ENCODE data around the gene CCL20. TPM values are rescaled to one million over a fixed set of nuclear protein-coding genes. Genes with fewer than 3 reads are reported as not detected.

Gene CCL20
- total RNA-seq, 2 experiments from 2014 or later, result 0.82 TPM; not detected in 1

- CTCF ChIA-PET, result interaction anchor here (2.0 kb wide), 1 partner anchor 202 kb away, joined by 5 read pairs; no protein-coding TSS in a partner anchor
- H3K27me3 Mint-ChIP-seq, result no peaks in the 10 kb centered on the region
- ATAC-seq (no peak), DNase-seq (no peak)
- H3K36me3 Mint-ChIP-seq, result no peaks in the 10 kb centered on the region
- H3K4me3 Mint-ChIP-seq, result no peak overlapping the region
- no peaks in the 10 kb centered on the region for H3K4me1 Mint-ChIP-seq
- no peak overlapping the region for H3K27ac Mint-ChIP-seq
- no peaks in the 10 kb centered on the region for H3K9me3 Mint-ChIP-seq (ENCODE audit: low read depth)
Measured at GRCh38 chr2:227860221-227860641, 46.6 kb downstream of the CCL20 start.

GRCh38 chr2:227861011-227861410, 47.4 kb downstream of the CCL20 start:
- DNase-seq, result no peak
- ATAC-seq, result no peak
- Mint-ChIP-seq H3K27ac (no peak overlapping the region), H3K4me1 (no peaks in the 10 kb centered on the region), H3K27me3 (no peaks in the 10 kb centered on the region), H3K4me3 (no peak overlapping the region), H3K36me3 (no peaks in the 10 kb centered on the region), H3K9me3 (ENCODE audit: low read depth) (no peaks in the 10 kb centered on the region)
- CTCF ChIA-PET, result interaction anchor here (0.9 to 2.0 kb wide), 2 partner anchors 89 to 203 kb away, joined by 3 to 5 read pairs; no protein-coding TSS in a partner anchor

GRCh38 chr2:227862227-227862740, 48.6 kb downstream of the CCL20 start:
- H3K27me3 Mint-ChIP-seq, result no peaks in the 10 kb centered on the region
- DNase-seq, result no peak
- no peaks in the 10 kb centered on the region for H3K9me3 Mint-ChIP-seq (ENCODE audit: low read depth)
- H3K4me3 Mint-ChIP-seq, result no peak overlapping the region
- no peaks in the 10 kb centered on the region for H3K4me1 Mint-ChIP-seq
- no peak overlapping the region for H3K27ac Mint-ChIP-seq
- no peaks in the 10 kb centered on the region for H3K36me3 Mint-ChIP-seq
- CTCF ChIA-PET, result interaction anchor here (1.0 to 2.2 kb wide), 7 partner anchors 9 to 204 kb away, joined by 3 to 15 read pairs (median 4); partner anchors contain the start of gene DAW1
- ATAC-seq, result no peak

- H3K4me3 Mint-ChIP-seq, result no peak overlapping the region
- CTCF ChIA-PET, result interaction anchor here (1.0 to 2.2 kb wide), 6 partner anchors 8 to 204 kb away, joined by 3 to 15 read pairs (median 4); partner anchors contain the start of gene DAW1
- H3K9me3 Mint-ChIP-seq (ENCODE audit: low read depth), result no peaks in the 10 kb centered on the region
- no peaks in the 10 kb centered on the region for H3K27me3 Mint-ChIP-seq
- ATAC-seq (no peak), DNase-seq (no peak)
- H3K27ac Mint-ChIP-seq, result no peak overlapping the region
- no peaks in the 10 kb centered on the region for H3K36me3 Mint-ChIP-seq
- H3K4me1 Mint-ChIP-seq, result no peaks in the 10 kb centered on the region
Measured at GRCh38 chr2:227862741-227863588, 49.3 kb downstream of the CCL20 start.

GRCh38 chr2:227864161-227864756, 50.6 kb downstream of the CCL20 start:
- H3K4me3 Mint-ChIP-seq, result no peak overlapping the region
- no peaks in the 10 kb centered on the region for H3K4me1 Mint-ChIP-seq
- no peaks in the 10 kb centered on the region for H3K36me3 Mint-ChIP-seq
- no peaks in the 10 kb centered on the region for H3K9me3 Mint-ChIP-seq (ENCODE audit: low read depth)
- DNase-seq, result no peak
- peaks cover 3% of the 10 kb centered on the region for H3K27me3 Mint-ChIP-seq
- no peak for ATAC-seq
- CTCF ChIA-PET, result no interaction called here
- H3K27ac Mint-ChIP-seq, result no peak overlapping the region

- DNase-seq (no peak), ATAC-seq (no peak)
- CTCF ChIA-PET, result no interaction called here
- Mint-ChIP-seq H3K9me3 (ENCODE audit: low read depth) (no peaks in the 10 kb centered on the region), H3K4me3 (no peak overlapping the region), H3K27me3 (peaks cover 10% of the 10 kb centered on the region), H3K4me1 (no peaks in the 10 kb centered on the region), H3K27ac (no peak overlapping the region), H3K36me3 (no peaks in the 10 kb centered on the region)
Measured at GRCh38 chr2:227865291-227865690, 51.6 kb downstream of the CCL20 start.

Other genes with a start within 250 kb of the CCL20 start
- not detected for gene SCYGR2, start 214.9 kb upstream of the CCL20 start, total RNA-seq
- not detected for gene SCYGR3, start 199.0 kb upstream of the CCL20 start, total RNA-seq
- not detected for gene SCYGR4, start 196.3 kb upstream of the CCL20 start, total RNA-seq
- not detected for gene SCYGR5, start 147.0 kb upstream of the CCL20 start, total RNA-seq
- not detected for gene SLC19A3, start 95.8 kb upstream of the CCL20 start, total RNA-seq
- gene SCYGR6, start 89.1 kb upstream of the CCL20 start, total RNA-seq, result not detected
- gene SCYGR7, start 85.5 kb upstream of the CCL20 start, total RNA-seq, result not detected
- not detected for gene SCYGR8, start 67.9 kb upstream of the CCL20 start, total RNA-seq
- not detected for gene DAW1, start 57.8 kb downstream of the CCL20 start, total RNA-seq

Data from activated CD8-positive, alpha-beta memory T cell treated with anti-CD3 and anti-CD28 coated beads, Interleukin-2, amount 10 ng/mL, durations not matched to agents 7 days and 5 days (primary cell).